NB4 (cell line): ENCODE results near the gene FTH1.

Experiments used
- DNase-seq: peaks from one replicate; pipeline ENCODE4 v3.0.0; 2010; ENCODE audit warnings: low read depth
- H3K4me3 ChIP-seq: one replicate; pipeline ENCODE4 v1.5.1; 2011; ENCODE audit warnings: mild to moderate bottlenecking, low read depth, low read length, moderate library complexity
- CTCF ChIP-seq: IDR thresholded peaks from one replicate; pipeline ENCODE4 v1.5.1; 2012; ENCODE audit warnings: low read depth, low read length
- MAX ChIP-seq: IDR thresholded peaks from 2 replicates; pipeline ENCODE4 v1.6.1; 2011; ENCODE audit warnings: low read depth, low read length
- MYC ChIP-seq: IDR thresholded peaks from 2 replicates; pipeline ENCODE4 v1.6.1; 2011; ENCODE audit warnings: low read depth, low read length
- POLR2A ChIP-seq: IDR thresholded peaks from 2 replicates; pipeline ENCODE4 v1.6.1; 2011; ENCODE audit warnings: mild to moderate bottlenecking; ENCODE audit not compliant: insufficient read length; ENCODE audit errors: extremely low read depth

Gene FTH1

DNA sequence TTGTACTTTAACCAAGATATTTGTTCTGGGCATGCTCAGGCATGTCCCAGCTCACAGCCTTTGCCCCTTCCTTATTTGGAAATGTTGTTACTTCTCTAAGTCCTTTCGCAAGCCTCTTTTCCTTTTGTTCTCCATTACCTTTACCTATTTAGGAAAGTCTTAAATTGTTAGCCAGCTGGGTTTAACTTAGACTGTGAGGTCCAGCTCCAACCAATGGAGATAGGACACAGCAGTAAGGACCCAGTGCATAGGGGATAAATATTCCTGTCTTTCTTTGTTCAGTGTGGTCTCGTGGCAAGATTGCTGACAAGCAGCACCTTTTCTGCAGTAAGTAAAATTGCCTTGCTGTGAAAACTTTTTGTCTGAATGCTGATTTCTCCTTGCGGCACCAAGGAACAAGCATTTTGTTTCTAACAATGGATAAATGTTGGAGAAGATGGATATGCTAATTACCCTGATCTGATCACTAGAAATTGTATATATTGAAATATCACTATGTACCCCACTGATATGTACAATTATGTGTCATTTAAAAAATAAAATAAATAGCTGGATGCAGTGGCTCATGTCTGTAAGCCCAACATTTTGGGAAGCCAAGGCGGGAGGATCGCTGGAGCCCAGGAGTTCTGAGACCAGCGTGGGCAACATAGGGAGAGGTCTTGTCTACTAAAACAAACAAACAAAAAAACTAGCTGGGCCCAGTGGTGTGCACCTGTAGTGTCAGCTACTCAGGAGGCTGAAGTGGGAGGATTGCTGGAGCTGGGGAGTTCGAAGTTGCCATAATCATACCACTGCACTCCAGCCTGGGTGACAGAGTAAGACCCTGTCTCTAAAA, 31.9 kb upstream of the FTH1 start:
- no peak overlapping the region for H3K4me3 ChIP-seq
- no peak for DNase-seq
- TF ChIP-seq MYC = 0 out of 2 replicates have a peak, but pooled peaks have one; percentile 10
- no peak for TF ChIP-seq MAX
- TF ChIP-seq POLR2A = no peak
- TF ChIP-seq CTCF = no peak

DNA sequence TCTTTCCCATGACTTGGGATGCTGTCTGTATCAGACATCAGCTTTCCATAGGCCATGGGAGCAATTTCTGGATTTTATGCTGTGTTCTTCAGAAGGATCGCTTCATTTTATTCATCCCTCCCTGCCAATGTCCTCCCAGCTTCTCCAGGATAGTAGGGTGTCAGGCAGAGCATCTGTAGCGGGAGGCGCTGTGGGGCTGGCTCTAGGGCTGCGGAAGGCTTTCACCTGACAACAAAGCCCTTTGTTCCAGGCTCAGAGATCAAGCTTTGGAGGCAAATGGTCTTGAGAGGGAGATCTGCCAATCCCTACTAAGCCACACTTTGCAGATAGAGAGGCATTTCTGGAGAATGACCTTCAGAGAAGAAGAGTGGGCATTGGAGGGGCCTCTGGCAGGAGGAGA, 29.5 kb upstream of the FTH1 start:
- DNase-seq = no peak
- TF ChIP-seq CTCF (no peak), POLR2A (no peak), MAX (no peak)
- no peak overlapping the region for H3K4me3 ChIP-seq

- TF ChIP-seq MAX (no peak), CTCF (no peak), MYC (no peak), POLR2A (no peak)
- no peak overlapping the region for H3K4me3 ChIP-seq
- no peak for DNase-seq
These were observed 27.5 kb upstream of the FTH1 start for GRCh38 chr11:61994981-61995380.

DNA sequence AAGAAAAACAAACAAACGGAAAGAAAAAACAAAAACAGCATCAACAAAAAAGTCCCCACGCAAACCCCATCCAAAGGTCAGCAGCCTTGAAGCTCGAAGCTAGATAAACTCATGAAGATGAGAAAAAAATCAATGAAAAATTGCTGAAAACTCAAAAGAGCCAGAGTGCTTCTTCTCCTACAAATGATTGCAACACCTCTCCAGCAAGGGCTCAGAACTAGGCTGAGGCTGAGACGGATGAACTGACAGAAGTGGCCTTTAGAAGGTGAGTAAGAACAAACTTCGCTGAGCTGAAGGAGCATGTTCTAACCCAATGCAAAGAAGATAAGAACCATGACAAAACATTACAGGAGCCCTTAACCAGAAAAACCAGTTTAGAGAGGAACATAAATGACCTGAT, 18.4 kb upstream of the FTH1 start:
- DNase-seq = no peak
- no peak overlapping the region for H3K4me3 ChIP-seq
- TF ChIP-seq POLR2A (no peak), CTCF (no peak), MYC (no peak), MAX (no peak)

GRCh38 chr11:61983419-61983818, 16.0 kb upstream of the FTH1 start:
- DNase-seq = no peak
- H3K4me3 ChIP-seq = no peak overlapping the region
- TF ChIP-seq CTCF = no peak
- TF ChIP-seq POLR2A = no peak
- TF ChIP-seq MAX = no peak
- TF ChIP-seq MYC = no peak
